DMS79 treated with DMSO at 0.1 percent for 48 hours (cell line): ENCODE results near the gene DNM2.
A peak's percentile ranks its signal among the peaks of the same experiment; 100 is the strongest.

Experiments
- DNase-seq: peaks from one replicate; lab custom pipeline; 2025; lab: John Stamatoyannopoulos, UW

DNM2 gene

DNA sequence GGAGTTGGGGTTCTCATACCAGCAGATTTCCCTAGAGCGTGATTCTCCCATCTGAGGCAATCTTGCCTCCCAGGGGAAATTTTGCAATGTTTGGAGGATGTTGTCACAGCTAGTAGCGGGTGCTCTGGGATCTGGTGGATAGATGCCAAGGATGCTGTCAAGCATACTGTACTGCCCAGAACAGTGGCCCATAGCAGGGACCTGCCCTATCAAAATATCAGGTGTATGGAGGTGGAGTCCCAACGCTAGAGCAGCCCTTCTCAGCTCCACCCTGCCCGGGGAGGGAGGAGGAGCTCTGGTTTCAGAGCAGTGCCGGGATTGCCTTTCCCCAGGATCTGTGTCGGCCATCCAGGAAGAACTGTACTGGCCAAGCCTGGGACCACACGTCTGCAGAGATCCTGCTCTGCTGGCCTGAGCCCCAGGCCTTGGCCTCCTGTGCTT lies 27.5 kb upstream of the DNM2 start:
- no peak for DNase-seq

DNA sequence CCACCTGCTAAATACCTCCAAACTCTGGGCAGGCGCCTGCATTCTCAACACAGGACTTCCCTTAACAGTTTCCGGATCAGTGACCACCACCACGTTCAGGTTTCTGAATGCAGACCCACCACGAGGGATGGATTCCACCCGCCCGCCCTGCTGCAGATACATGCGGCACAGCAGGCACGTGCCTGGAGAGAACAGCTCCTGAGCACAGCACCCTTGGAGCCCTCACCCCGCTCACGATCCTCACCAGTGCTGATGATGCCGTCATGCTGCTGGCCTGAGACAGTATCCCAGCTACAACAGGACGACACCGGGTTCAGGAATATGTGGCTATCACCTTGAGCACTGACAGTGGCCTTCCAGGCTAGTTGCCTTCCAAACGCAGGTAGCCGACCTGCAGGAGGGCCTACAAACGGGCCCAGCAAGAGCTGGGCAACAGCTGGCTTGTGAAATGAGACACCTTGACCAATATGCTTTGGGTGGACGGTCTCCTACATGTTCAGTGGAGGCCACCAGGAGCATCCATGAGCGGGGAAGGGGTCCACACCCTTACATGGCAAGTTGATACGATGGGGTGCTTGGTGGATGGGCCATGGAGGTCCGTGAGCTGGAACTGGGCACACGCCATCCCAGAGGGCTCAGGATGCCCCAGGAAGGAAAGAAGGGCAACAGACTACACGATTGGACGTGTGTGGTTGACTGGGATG lies 26.5 kb upstream of the DNM2 start:
- DNase-seq, result no peak

DNA sequence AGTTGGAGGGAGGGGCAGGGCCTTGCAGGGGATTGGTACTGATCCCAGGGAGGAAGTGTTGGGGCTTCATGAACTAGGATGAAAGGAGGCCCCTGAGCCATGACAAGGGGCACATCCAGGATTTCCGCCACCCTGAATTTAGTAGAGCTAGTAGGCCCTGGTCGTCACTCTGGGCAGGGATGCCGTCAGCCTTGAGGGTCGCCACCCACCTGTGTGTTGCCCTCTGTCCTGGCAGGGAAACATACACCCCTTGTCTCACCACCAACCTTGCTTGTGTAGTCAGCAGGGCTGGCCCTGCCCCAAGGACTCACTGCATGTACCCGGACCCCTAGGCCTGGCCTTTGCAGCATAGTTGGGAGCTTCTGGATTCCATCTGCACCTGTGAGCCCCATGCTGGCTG lies 26.0 kb upstream of the DNM2 start:
- no peak for DNase-seq

DNA sequence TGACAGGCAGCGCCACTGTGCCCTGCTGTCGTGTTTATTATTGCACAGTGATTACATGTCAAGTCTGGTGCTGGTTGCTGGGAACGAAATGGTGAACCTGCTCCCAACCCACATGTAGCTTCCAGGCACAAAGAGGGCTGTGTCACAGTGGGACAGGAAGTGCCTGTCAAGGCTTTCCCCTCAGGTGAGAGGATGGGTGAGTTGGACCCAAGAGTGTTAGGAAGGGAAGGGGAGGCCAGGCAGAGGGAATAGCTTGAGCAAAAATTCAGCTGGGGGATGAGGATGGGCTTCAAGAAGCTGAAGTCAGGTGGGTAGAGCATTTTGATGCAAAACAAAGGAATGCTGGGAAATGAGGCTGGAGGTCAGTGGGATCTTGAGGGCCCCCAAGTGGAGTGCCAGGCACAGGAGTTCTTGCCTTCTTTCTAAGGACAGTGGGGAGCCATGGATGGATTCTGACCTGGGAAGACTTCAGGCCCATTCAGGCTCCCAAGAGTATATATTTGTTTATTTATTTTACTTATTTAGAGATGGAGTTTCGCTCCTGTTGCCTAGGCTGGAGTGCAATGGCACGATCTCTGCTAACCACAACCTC lies 25.1 kb upstream of the DNM2 start:
- DNase-seq, result no peak

DNA sequence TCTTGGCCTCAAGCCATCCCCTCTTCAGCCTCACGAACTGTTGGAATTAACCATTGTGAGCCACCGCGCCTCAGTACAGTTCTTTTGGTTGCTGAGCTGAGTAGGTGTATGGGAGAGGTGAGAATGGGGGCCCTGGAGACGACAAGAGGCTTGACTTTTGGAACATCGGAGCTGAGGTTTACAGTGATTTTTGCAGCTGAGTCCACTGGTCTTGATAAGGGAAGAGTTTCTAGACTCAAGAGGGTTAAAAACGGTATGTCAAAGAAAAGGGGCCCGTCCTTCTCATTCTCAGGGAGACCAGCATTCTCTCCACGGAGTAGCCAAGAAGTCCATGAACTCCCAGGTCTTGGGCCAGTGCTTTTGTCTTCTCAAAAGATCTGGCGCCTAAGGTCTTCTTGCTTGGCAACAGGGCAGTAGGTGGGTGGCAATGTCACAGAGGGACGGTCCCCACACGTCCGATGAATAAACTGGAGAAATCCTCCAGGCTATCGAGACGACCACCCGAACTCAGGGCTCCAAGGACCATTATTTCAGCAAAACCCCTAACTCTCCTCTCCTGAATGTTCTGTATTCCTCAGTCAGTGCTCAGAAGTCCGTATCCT lies 23.1 kb upstream of the DNM2 start:
- no peak for DNase-seq

DNA sequence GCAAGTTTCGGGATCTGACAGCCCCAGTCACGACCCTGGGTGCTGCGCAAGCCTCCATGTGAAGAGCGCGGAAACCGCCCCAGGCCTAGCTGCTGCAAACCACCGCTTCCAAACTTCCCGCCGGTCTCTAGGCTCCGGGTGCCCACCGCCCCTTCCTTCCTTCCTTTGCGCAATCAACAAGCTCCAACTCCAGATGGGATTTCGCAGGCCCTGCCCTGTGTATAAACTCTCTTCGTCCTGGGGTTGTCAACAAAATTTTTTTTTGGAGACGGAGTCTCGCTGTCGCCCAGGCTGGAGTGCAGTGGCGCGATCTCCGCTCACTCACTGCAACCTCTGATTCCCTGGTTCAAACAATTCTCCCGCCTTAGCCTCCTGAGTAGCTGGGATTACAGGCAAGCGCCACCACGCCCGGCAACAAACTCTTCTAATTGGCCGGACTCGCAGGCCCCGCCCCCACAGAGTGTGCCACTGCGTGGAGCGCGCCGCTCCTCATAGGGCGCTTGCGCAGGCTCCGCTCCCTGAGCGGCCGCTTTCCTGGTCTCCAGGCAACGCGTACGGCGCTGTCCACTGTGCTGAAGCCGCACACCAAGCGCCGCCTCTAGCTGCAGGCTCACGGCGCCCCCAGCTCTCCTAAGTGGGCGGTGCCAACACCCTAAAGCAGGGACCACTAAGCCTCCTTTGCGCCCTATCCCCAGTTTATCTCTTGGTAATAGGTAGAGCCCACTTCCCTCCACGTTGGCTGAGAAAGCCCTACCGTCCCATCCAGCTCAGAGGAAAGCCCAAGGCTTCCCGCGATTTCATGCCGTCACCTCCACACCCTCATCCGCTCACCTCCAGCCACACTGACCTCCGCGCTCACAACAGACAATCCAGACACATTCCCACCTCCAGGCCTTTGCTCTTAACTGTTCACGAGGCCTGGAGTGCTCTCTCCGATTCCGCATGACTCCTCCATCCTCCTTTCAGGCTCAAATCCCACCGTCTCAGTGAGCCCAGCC lies 22.2 kb upstream of the DNM2 start:
- peak; percentile 92 for DNase-seq

DNA sequence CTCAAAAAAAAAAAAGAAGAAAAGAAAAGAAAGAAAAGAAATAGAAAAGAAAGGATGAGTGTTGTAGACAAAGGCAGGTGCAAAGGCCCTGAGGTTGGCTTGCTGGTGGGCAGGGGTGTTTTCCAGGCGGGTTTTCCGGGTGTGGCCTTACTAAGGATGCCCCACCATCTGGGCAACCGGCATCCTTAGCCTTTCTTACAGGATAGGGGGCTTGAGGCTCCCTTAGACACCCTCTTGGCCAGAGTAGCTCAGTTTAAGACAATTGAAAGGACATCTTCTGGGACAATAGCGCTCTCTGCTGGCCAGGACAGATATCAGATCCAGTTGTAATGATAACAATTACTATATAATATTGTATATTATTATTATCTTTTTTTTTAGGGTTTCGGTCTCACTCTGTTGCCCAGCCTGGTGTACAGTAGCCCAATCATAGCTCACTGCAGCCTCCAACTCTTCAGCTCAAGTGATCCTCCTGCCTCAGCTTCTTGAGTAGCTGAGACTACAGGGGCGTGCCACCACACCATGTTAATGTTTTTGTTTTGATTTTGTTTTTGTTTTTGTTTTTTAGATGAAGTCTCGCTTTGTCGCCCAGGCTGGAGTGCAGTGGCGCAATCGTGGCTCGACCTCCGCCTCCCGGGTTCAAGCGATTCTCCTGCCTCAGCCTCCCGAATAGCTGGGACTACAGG lies 18.1 kb upstream of the DNM2 start:
- peak; percentile 40 for DNase-seq

DNA sequence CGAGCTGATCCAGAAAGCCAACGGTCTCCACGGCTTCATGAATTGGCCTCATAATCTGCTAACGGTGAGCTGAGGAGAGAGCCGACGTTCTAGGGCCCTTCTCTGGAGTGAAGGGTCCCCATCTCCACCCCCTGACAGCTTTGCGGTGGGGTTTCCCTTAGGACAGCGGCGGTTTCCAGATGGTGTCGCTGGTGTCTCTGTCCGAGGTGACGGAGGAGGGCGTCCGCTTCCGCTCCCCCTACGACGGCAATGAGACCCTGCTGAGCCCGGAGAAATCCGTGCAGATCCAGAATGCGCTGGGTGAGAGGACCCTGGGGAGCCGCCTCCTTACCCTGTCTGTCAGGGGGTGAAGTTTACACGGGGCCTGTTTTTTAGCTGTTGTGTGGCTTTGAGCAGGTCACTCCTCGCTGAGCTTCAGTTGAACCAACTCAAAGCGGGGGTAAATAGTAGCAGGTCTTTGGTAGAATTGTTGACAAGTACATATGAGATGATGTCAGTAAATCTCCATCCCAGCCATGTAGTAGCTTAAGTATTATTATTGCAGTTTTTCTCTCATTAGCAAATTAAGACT lies 15.8 kb upstream of the DNM2 start:
- DNase-seq, result peak; percentile 34

DNA sequence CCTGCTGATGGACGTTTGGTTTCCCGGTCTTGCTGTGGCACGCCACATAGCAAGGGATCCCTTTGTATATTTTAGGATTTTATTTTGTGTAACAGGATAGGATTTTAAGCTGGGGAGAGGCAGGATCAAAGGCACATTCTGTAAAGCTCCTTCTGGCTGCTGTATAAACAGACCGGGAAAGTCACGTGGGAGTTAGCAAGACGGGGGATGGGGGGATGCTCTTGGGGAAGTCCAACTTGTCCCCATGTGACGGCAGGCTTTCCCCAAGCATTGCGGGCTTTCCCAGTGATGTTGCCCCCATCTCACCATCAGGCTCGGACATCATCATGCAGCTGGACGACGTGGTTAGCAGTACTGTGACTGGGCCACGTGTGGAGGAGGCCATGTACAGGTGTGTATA lies 10.9 kb upstream of the DNM2 start:
- no peak for DNase-seq

DNA sequence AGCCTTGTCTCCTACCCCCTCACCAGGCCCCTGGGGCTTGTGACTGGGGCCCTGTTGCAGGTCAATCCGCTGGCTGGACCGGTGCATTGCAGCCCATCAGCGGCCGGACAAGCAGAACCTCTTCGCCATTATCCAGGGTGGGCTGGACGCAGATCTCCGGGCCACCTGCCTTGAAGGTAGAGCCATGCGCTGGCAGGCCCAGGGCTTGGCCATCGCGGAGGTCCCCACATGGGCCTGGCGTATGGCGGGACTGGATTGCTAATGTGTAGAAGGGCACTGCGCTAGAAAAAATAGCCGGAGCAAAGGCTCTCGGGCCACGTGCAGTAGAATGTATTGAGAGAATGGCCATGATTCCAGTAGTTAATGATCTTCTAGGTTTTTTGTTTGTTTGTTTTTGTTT lies 10.4 kb upstream of the DNM2 start:
- no peak for DNase-seq

DNA sequence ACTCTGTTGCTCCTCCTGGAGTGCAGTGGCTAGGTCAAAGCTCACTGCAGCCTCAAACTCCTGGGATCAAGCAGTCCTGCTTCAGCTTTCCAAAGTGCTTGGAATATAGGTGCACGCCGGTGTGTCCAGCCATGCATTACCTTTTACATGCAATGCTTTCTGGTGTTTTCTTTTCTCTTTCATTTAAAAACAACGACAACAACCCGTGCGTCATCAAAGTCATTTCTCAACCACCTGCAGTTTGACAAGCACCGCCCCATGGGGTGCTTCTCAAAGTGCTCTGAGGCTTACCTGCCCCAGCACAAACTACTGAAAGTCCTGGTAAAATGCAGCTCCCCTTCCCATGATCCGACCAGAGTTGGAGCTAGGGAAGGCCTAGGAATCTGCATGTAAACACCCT lies 9.6 kb upstream of the DNM2 start:
- no peak for DNase-seq

DNA sequence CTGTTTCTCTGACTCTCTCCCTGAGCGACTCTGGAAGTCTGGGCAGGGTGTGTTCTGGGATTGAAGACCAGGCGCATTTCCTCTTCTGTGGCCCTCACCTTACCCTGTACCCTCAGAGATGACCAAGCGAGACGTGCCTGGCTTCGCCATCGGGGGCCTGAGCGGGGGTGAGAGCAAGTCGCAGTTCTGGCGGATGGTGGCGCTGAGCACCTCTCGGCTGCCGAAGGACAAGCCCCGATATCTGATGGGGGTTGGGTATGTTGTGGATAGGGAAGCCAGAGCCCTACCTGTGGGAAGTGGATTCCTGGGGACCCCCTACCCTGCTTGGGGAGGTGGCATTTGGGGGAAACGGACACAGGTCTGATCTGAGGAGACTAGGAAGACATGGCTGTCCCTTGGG lies 5.8 kb upstream of the DNM2 start:
- no peak for DNase-seq

DNA sequence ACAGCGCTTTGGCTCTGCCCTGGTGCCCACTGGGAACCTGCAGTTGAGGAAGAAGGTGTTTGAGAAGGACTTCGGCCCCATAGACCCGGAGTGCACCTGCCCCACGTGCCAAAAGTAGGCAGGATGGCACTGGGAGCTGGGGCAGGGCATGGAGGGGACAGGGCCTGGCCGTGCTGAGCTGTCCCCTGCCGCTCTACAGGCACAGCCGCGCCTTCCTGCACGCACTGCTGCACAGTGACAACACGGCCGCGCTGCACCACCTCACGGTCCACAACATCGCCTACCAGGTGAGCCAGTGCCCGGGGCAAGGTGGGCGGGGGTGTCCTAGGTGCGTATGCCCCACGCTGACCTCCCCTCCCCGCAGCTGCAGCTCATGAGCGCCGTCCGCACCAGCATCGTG lies 5.1 kb upstream of the DNM2 start:
- no peak for DNase-seq

DNA sequence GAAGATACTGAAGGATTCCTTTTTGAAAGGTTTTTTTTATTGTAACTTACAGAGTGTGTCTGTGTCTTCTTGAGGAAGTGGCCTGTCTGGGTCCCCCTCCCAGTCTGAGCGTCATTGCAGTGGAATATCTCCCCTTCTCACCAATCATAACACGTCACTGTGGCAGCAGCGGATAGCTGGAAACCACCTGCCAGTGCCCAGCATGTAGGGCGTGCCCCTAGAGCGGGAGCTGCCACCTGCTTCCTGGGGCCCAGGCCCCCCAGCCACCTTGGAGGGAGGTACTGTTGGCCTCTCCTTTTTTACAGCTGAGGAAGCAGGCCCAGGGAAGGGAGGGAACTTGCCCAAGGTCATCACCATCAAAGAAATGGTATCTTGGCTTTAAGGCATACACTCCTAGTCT lies 4.6 kb upstream of the DNM2 start:
- DNase-seq, result no peak

DNA sequence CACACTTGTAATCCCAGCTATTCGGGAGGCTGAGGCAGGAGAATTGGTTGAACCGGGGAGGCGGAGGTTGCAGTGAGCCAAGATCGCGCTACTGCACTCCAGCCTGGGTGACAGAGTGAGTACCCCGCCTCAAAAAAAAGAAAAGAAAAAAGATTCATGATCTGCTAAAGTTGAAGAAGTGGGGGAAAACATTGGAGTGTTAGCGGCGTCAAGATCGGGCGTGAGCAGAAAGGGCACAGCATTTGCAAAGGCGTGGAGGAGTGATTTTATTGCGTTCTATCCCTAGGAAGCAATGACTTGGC lies 874 bp upstream of the DNM2 start:
- no peak for DNase-seq

DNA sequence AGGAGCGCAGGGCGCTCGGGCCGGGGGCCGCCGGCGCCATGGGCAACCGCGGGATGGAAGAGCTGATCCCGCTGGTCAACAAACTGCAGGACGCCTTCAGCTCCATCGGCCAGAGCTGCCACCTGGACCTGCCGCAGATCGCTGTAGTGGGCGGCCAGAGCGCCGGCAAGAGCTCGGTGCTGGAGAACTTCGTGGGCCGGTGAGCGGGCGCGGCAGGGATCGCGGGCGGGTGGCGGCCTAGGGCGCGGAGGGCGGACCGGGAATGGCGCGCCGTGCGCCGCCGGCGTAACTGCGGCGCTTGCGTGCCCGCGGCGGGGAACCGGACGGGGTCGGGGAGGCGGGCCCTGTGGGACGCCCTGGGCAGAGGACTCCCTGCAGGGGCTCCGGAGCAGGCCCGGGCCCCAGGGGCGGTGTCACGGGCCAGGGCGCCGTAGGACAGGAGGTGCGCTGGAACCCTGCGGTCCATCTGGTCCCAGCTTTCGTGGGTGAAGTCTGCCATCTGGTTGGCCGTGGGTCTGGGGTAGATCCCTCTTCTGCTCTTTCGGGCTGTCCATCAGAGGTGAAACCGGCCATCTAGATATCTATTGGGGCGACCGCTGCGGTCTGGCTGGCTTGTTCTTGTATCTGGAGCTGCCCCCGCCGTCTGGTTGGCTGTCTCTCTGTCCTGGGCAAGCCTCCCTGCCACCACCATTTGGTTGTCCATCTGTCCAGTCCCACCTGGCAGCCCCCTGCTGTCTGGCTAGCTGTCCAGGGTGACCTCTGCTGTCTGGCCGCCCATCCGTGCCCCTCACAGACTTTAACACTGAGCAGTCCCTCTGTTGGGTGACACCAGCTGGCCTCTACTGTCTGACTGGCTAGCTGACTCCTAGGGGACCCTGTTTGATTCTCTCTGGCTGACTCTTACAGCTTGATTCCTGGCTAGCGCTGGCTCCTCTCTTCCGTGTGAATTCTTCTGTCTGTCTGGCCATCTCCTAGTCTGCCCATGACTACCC lies 622 bp downstream of the DNM2 start:
- DNase-seq, result no peak

DNA sequence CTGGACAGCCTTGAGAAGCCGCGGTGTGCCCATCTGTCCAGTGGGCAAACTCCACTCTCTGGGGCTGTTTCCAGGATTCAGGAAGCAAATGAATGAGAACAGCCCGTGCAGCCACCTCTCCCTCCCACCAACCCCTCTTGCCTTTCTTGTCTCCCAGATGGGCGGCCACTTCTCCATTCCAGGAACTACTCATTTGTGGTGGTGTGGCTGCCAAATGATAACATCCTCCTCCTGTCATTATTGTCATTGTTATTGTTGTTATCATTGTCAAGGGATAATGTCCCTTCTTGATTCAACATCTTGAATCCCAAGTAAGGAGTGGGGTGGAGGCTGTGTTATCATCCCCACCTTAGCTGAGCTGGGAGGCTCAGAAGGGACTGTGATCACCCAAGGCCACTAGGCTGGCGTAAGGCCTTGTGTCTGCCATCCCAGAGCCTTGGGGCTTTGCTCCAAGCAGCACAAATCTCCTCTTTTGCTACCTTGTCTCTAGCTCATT lies 1.6 kb downstream of the DNM2 start:
- no peak for DNase-seq

DNA sequence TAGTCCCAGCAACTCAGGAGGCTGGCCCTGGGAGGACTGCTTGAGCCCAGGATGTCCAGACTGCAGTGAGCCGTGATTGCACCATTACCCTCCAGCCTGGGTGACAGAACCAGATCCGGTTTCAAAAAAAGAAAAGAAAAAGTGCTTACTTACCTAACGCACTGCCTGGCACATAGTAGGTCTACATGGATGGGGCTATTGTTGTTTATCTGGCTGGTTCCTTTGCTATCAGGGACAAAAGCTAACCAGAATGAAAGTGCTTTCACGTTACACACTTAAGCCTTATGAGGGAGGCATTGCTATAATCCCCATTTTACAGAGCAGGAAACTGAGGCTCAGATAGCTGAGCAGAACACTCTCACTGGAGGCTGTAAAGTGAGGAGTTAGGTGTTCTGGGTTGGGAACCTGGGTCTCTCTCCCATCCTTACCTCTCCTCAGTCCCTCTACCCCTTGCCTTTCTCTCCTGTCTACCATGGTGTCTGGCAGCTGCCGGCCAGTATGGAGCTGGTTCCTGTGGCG lies 2.8 kb downstream of the DNM2 start:
- DNase-seq, result no peak

DNA sequence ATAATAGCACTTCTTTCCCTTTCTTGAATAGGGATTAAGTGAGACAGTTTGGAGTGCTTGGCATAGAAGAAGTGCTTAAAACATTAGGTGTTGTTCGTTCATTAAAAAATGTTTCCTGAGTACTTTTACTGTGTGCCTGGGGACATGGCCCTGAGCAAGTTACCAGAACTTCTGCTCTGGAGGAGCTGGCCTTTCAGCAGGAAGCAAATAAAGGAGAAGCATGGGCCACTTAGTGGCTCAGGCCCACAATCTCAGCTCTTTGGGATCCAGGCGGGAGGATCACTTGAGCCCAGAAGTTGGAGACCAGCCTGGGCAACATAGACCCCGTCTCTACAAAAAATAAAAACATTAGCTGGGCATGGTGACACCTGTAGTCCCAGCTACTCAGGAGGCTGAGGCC lies 5.7 kb downstream of the DNM2 start:
- DNase-seq, result no peak

DNA sequence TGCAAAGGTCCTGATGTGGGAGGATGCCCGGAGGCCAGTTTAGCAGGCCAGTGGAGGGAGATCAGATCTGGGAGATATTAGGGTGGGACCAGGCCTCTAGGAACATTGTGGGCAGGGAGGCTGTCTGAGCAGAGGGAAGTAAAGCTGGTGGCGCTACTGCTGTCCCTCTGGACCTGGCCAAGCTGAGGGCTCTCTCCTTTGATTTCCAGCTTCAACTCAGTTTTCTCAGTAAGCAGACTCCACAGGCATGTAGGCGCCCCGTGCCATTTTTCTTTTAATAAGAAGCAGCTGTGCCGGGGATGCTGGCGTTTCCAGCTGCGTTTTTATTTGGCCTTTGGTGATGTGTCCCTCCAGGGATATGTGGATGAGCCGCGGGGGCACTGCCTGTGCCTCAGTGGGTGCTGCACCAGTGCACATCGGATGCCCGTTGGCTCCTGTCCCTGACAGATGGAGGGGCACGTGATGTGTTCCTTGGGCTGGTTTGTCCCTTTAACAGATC lies 6.7 kb downstream of the DNM2 start:
- no peak for DNase-seq
